ENCODE data around the gene TCERG1L.

Gene TCERG1L

GRCh38 chr10:131271966-131272365, 39.6 kb downstream of the TCERG1L start:
- no peak for DNase-seq (ENCODE audit: insufficient read length, low spot score)
- no peak for FAIRE-seq

GRCh38 chr10:131271195-131271880, 40.2 kb downstream of the TCERG1L start:
- FAIRE-seq, result no peak
- DNase-seq (ENCODE audit: insufficient read length, low spot score), result no peak

- no peak for DNase-seq (ENCODE audit: insufficient read length, low spot score)
- FAIRE-seq, result no peak
Observed at GRCh38 chr10:131270461-131271190, 40.9 kb downstream of the TCERG1L start.

GRCh38 chr10:131269776-131270460, 41.6 kb downstream of the TCERG1L start:
- DNase-seq (ENCODE audit: insufficient read length, low spot score) (no peak), FAIRE-seq (no peak)

- FAIRE-seq (no peak), DNase-seq (ENCODE audit: insufficient read length, low spot score) (no peak)
Observed at GRCh38 chr10:131267814-131268095, 43.8 kb downstream of the TCERG1L start.

GRCh38 chr10:131266936-131267813, 44.3 kb downstream of the TCERG1L start:
- no peak for FAIRE-seq
- no peak for DNase-seq (ENCODE audit: insufficient read length, low spot score)

GRCh38 chr10:131264110-131264788, 47.3 kb downstream of the TCERG1L start:
- no peak for DNase-seq (ENCODE audit: insufficient read length, low spot score)

GRCh38 chr10:131261890-131262475, 49.5 kb downstream of the TCERG1L start:
- FAIRE-seq, result no peak
- DNase-seq (ENCODE audit: insufficient read length, low spot score), result no peak

More at GRCh38 chr10:131264110-131264788, 47.3 kb downstream of the TCERG1L start:
- FAIRE-seq, result no peak

GRCh38 chr10:131260452-131261211, 50.9 kb downstream of the TCERG1L start:
- FAIRE-seq, result no peak
- no peak for DNase-seq (ENCODE audit: insufficient read length, low spot score)

- FAIRE-seq (no peak), DNase-seq (ENCODE audit: insufficient read length, low spot score) (no peak)
Observed at GRCh38 chr10:131260031-131260430, 51.5 kb downstream of the TCERG1L start.

- FAIRE-seq (no peak), DNase-seq (ENCODE audit: insufficient read length, low spot score) (no peak)
Observed at GRCh38 chr10:131259535-131259934, 52.0 kb downstream of the TCERG1L start.

- FAIRE-seq (no peak), DNase-seq (ENCODE audit: insufficient read length, low spot score) (no peak)
Observed at GRCh38 chr10:131258256-131258655, 53.3 kb downstream of the TCERG1L start.

GRCh38 chr10:131257027-131257426, 54.5 kb downstream of the TCERG1L start:
- no peak for DNase-seq (ENCODE audit: insufficient read length, low spot score)
- no peak for FAIRE-seq

- FAIRE-seq (no peak), DNase-seq (ENCODE audit: insufficient read length, low spot score) (no peak)
Observed at GRCh38 chr10:131254859-131255252, 56.7 kb downstream of the TCERG1L start.

- no peak for FAIRE-seq
- DNase-seq (ENCODE audit: insufficient read length, low spot score), result no peak
Observed at GRCh38 chr10:131253931-131254858, 57.3 kb downstream of the TCERG1L start.

- FAIRE-seq (no peak), DNase-seq (ENCODE audit: insufficient read length, low spot score) (no peak)
Observed at GRCh38 chr10:131252567-131253276, 58.8 kb downstream of the TCERG1L start.

GRCh38 chr10:131251146-131251541, 60.4 kb downstream of the TCERG1L start:
- FAIRE-seq (no peak), DNase-seq (ENCODE audit: insufficient read length, low spot score) (no peak)
